GM21447 (cell line): ENCODE data around the gene ZBTB44.
A peak's percentile ranks its signal among the peaks of the same experiment; 100 is the strongest.
"Not testable (repeated sequence)": the region's sequence is repeated elsewhere in the genome, so short reads cannot be mapped to it uniquely, and the experiment has no call there.

Source experiments
- ATAC-seq: cut with Tn5 transposase; IDR thresholded peaks from one replicate; pipeline ENCODE4 v1.9.1; 2021; ENCODE audit not compliant: unreplicated experiment

Gene ZBTB44

GRCh38 chr11:130314750-130315285, at the start of gene ZBTB44:
ZBTB44 (minus strand) TSS chr11:130314917; CDS start chr11:130261873, 53,044 bp downstream.
- ATAC-seq = peak; percentile 57

DNA sequence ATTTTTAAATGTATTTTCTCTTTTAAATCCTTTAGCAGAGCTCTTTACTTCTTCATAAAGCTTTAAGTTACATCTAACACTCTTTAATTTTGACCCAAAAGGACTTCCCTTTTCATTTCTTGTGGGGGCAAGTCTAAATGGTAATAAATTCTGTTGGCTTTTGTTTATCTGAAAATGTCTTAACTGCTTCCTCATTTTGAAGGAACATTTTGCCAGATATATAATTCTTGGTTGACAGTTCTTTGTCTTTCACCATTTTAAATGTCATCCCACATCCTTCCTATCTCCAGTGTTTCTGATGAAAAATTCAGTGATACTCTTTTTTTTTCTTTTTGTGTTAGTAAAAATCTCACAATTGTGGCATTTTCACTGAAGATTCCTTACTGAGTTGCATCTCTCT, 44.7 kb upstream of the ZBTB44 start:
- ATAC-seq = no peak

DNA sequence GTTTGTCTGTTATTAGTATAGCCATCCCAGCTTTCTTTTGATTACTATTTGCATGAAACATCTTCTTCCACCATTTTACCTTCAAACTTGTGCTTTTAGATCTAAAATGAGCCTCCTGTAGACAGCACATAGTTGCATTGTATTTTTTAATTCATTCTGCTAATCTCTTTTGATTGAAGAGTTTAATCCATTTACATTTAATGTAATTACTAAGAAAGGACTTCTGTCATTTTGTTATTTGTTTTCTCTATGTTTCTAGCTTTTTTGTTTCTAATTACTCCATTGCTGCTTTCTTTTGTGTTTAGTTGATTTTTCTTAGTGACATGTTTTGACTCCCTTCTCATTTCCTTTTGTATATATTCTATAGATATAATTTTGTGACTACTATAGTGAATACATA, 43.7 kb upstream of the ZBTB44 start:
- ATAC-seq = no peak

GRCh38 chr11:130347261-130347660, 32.5 kb upstream of the ZBTB44 start:
- ATAC-seq = no peak

DNA sequence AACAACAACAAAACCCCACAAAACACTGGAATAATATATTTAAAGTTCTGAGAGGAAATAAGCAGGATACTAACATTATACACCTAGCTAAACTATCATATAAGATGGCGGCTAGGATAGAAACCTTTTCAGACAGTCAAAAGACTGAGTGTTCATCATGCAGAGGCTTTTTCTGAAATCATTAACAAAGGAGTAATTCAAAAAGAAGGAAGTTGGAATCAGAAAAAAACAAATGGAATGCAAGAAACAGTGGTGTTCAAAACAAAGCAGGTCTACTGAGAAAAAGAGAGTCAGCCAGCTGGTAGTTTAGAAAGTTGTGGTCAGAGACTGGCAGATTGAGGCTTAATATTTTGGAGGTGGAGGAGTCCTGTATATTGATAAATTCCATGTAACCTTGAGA, 30.1 kb upstream of the ZBTB44 start:
- ATAC-seq = no peak

GRCh38 chr11:130340671-130341319, 26.1 kb upstream of the ZBTB44 start:
- no peak for ATAC-seq

GRCh38 chr11:130338667-130339066, 23.9 kb upstream of the ZBTB44 start:
- ATAC-seq = no peak

DNA sequence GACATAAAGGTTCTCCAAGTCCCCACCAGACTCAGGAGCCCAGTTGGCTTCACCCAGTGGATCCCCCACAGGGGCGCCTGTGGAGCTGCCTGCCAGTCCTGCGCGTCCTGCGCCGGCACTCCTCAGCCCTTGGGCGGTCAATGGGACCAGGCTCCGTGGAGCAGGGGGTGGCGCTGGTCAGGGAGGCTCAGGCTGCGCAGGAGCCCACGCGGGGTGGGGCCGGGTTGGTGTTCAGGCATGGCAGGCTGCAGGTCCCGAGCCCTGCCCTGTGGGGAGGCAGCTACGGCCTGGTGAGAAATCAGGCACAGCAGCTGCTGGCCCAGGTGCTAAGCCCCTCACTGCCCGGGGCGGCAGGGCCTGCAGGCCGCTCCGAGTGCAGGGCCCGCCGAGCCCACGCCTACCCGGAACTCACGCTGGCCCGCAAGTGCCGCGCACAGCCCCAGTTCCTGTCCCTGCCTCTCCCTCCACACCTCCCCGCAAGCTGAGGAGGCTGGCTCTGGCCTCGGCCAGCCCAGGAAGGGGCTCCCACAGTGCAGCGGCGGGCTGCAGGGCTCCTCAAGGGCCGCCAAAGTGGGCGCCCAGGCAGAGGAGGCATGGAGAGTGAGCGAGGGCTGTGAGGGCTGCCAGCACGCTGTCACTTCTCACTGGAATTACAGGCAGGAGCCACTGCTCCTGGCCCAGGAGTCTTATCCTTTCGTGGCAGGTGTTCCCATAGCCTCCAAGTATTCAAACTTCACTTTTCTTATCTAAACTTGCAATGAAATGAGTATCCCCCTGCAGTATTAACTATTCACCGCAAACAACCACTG, 22.8 kb upstream of the ZBTB44 start:
- no peak for ATAC-seq

DNA sequence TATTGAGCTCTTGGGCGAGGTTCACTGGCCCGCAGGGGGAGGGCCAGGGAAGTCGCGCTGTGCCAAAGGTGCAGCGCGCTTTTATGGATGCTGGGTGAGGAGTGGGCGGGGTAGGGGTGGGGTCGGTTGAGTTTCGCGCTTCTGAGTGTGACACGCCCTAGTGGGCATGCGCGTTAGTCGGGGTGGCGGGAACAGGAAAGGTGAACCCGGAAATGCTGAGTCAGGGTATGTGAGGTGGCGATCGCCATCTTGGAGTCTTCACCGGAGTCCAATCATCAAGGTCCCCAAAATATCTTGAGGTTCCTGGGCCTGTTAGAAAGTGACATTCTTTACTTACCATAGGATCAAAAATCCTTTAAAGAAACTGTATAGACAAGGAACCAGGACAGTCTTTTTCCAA, 16.7 kb upstream of the ZBTB44 start:
- not testable (repeated sequence) for ATAC-seq

DNA sequence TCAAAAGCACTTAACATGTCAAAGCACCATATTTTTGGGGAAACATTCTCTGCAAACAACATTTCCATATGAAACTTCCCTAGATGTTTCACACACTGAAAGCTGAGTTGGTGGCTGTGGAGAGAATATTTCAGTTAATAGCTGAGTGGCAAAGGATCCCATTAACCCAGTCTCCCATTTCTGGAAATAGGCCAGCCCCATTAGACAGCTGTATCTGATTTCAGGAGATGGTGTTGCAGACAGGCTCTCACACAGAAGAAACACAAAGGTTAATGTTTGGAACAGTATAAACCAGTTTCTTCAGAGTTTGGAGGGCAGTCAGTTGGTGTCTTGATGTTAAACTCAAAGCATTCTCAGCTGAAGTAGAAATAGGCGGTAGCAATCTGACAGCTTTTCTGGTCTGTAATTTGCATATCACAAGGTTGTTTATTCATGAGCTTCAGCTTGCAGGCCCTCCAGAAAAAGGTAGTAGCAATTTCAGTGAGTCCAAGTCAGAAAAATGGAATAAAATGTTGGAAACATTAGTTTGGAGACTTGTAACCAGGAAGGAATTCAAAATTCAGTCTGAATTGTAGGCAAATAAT, 15.5 kb upstream of the ZBTB44 start:
- ATAC-seq = no peak

DNA sequence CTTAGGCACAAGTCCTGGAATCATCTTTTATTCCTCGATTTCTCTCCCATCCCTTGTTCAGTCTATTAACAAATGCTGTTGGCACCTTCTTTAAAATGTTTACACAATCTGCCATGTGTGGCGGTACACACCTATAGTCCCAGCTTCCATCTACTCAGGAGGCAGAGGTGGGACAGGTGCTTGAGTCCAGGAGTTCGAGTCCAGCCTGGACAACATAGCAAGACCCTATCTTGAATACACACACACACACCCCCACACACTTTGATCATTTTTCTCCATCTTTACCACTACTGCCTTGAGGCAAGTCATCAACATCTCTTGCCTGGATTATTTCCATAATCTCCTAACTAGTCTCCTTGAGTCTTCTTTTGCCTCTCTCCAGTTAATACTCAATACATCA, 13.7 kb upstream of the ZBTB44 start:
- no peak for ATAC-seq

DNA sequence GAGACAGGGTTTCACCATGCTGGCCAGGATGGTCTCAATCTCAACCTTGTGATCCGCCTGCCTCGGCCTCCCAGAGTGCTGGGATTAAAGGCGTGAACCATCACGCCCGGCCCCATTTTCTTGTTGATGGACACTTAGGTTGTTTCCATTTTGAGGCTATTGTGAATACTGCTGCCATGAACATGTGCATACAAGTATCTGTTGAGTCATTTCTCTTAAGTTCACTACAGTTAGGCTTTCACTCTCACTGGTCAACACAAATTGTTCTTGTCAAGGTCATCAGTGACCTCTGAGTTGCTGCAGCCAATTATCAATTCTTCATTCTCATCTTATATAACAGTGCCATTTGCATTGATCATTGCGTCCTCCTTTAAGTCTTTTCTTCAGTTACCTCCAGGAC, 13.0 kb upstream of the ZBTB44 start:
- no peak for ATAC-seq

GRCh38 chr11:130325691-130326090, 11.0 kb upstream of the ZBTB44 start:
- ATAC-seq = no peak

DNA sequence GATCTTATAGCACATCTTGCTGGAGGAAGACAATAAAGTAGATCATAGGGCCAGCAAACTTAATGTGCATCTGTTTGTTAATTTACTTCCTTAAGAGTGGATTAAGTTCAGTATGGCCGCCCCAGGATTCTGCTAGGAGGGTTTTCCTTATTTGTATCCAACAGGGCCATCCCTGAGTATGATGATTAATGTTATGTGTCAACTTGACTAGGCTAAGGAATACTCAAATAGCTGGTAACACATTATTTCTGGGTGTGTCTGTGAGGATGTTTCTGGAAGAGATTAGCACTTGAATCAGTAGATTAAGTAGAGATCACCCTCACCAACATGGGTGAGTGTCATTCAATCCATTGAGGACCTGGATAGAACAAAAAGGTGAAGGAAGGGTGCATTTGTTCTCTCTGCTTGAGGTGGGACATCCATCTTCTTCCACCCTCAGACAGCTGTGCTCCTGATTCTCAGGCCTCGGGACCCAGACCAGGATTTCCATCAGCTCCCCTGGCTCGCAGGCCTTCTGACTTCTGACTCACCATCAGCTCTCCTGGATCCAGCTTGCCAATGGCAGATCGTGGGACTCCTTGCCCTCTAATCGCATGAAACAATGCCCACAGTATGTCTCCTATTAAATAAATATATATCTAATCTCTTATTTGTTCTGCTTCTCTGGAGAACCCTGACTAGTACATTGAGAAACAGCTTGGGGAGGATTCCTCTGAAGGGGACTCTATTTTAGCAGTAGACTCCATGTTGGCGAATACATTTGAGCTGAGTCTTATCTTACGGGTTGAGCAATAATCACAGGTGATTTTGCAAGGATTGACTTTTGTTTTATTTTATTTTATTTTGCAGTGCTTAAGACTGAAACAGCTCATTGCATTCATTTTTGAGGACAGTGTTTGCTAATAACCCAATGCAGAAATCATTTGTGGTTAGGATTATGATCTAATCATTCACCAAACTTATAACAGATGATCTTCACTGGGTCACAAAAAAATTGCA, 9.0 kb upstream of the ZBTB44 start:
- no peak for ATAC-seq

- ATAC-seq = no peak
Observed at GRCh38 chr11:130322126-130322525, 7.4 kb upstream of the ZBTB44 start.

- no peak for ATAC-seq
Observed at GRCh38 chr11:130318031-130318673, 3.4 kb upstream of the ZBTB44 start.

DNA sequence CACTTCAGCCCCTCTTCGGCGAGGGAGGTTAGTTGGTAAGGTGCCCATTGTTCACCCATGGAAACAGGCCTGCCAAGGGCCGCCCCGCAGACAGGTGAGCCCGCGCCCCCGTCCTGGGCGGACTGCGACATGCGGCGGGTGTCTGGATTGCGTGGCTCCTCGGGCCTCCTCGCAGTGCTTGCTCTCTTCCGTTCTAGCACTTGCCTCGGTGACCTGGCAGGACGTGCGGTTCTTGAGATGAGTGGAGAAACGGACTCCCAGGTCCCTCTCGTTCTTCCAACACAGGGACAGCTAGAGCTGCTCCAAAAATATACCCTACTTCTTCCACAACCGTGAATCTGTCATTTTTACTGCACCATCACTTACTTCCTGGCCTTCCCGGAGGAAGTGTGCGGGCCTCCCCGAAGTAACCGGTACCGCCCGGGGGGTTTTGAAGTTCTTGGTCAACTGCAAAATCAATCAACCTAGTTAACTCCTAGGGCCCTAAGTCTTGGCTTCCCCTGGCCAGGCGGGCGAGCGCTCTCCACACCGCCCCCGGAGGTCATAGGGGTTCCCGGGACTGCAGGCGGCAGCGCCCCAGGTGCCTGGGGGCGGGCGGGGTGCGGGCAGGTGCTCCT, 745 bp upstream of the ZBTB44 start:
- ATAC-seq = peak; percentile 42

- peak; percentile 38 for ATAC-seq
Observed at GRCh38 chr11:130314184-130314749, 450 bp downstream of the ZBTB44 start.

DNA sequence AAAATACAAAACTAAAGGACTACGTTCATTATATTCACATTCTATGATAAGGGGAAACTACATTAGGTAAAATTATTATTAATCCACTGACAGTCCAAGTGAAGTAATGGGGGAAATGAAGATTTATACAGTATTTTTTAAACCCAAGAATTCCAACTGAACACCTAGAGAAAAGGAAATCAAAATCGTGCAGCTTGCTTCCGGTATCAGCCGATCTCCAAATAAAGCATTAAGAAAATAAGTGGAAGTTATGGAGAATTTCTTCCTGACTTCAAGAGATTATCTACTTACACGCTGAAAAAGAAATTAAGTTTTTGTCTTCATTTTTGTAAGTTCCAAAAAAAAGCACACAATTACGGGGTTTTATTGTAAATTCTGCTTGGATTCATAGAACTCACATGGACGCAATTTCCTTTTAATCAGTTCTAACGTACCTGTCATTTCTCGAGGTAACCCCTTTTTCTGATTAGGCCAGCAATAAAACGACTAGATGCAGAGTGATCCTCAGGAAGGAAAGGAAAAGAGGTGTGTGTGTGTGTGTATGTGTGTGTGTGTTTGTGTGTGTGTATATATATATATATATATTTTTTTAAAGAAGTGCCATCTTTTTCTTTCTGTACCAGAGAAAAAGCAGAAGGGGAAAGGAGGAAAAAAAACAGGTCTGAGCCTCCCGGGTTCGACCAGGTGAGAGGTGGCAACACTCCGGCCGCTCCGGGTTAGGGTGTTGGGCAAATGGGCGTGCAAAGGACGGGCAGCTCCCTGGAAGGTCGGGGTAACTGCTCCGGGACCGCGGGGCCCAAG, 1.1 kb downstream of the ZBTB44 start:
- peak; percentile 22 for ATAC-seq
